ENCODE results near the gene SUSD1.

GRCh38 chr9:112093870-112094216 is 81.3 kb downstream of the SUSD1 start:
- TF ChIP-seq EZH2 (IDR thresholded peaks at IDR 0.05; ENCODE audit: insufficient read depth, poor library complexity, severe bottlenecking): no peak
- no peak for TF ChIP-seq EZH2phosphoT487 (IDR thresholded peaks at IDR 0.05; ENCODE audit: insufficient read depth, low read depth)
